ENCODE measurements around the gene HOXC4.

HOXC4 gene

DNA sequence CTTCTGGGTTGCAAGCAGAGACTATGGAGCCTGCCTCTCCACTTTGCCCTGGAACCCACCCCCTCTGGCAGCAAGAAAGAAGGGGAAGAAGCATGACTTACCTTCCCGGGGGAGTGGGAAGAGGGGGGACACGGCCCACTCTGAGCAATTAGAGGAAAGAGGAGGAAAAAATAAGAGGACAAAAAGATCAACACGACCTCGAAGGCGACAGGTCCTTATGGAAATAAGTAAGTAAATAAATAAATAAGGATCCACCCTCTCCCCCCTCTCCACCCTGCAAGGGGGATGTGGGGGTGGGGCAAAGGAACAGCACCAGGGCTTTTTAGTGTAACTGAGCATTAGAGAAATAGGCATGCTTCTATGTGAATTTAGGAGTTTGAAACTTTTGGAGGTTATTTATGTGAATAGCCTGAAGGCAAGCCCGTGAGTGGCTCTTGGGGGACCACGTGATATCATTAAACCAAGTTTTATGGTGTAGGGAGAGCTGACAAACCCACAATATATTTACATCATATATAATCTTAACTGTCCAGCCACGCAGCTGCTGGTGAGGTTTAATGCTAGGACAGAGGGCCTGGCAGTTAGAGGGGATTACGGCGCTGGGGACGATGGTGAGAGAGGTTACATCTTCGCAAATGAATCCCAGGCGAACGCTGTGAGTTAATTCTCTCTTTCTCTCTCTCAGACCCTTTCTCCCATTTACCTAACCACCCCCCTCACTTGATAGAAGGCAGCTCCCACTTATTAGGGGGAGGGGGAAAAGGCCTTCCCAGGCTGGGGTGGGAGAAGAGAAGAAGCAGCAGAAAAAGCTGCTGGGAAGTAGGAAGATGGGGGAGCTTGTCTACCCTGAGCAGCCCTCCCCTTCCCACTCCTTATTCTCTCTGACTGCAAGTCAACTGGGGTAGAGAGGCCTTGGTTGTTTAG is 16.0 kb upstream of the HOXC4 start (continued):
- TF ChIP-seq GLIS2 (tag by site-specific recombination; IDR thresholded peaks at IDR 0.05) (peak; percentile 56), ZNF214 (tag by site-specific recombination; IDR thresholded peaks at IDR 0.05; ENCODE audit: borderline replicate concordance) (no peak), KLF16 (tag by site-specific recombination; IDR thresholded peaks at IDR 0.05) (0 out of 2 replicates have a peak, but pooled peaks have one; percentile 49), HOXD13 (CRISPR knock-in tag; IDR thresholded peaks at IDR 0.05; ENCODE audit: borderline replicate concordance) (0 out of 2 replicates have a peak, but pooled peaks have one; percentile 40), SCRT1 (tag by site-specific recombination; IDR thresholded peaks at IDR 0.05; ENCODE audit: borderline replicate concordance) (0 out of 2 replicates have a peak, but pooled peaks have one; percentile 55), ZNF48 (tag by site-specific recombination; IDR thresholded peaks at IDR 0.05) (no peak), REPIN1 (tag by site-specific recombination; IDR thresholded peaks at IDR 0.05; ENCODE audit: low read depth) (no peak), ZNF610 (tag by site-specific recombination; IDR thresholded peaks at IDR 0.05; ENCODE audit: borderline replicate concordance) (peak; percentile 19; the same call in 1 of the 2 replicates), KLF8 (tag by site-specific recombination; IDR thresholded peaks at IDR 0.05) (peak; percentile 27; the same call in 1 of the 2 replicates), ZBTB21 (tag by site-specific recombination; IDR thresholded peaks at IDR 0.05) (peak; percentile 44; the same call in 1 of the 2 replicates), YY1 (tag by site-specific recombination; IDR thresholded peaks at IDR 0.05) (0 out of 2 replicates have a peak, but pooled peaks have one; percentile 35), ZFHX2 (tag by site-specific recombination; conservative IDR thresholded peaks at IDR 0.05) (peak; percentile 86), GFI1B (tag by site-specific recombination; IDR thresholded peaks at IDR 0.05) (peak; percentile 55; the same call in 1 of the 2 replicates), MEIS1 (CRISPR knock-in tag; IDR thresholded peaks at IDR 0.05; ENCODE audit: borderline replicate concordance) (no peak), OSR2 (tag by site-specific recombination; IDR thresholded peaks at IDR 0.05) (peak; percentile 82), OVOL3 (tag by site-specific recombination; IDR thresholded peaks at IDR 0.05) (peak; percentile 93), ZNF596 (tag by site-specific recombination; IDR thresholded peaks at IDR 0.05) (peak; percentile 73), ZNF302 (tag by site-specific recombination; IDR thresholded peaks at IDR 0.05; ENCODE audit: low read depth) (no peak), ZNF654 (tag by site-specific recombination; IDR thresholded peaks at IDR 0.05; ENCODE audit: low read depth) (0 out of 2 replicates have a peak, but pooled peaks have one; percentile 3), ZNF274 (IDR thresholded peaks at IDR 0.05; ENCODE audit: low read length) (no peak), ZNF274 (tag by site-specific recombination; IDR thresholded peaks at IDR 0.05; ENCODE audit: borderline replicate concordance) (no peak), ZSCAN23 (tag by site-specific recombination; IDR thresholded peaks at IDR 0.05) (0 out of 2 replicates have a peak, but pooled peaks have one; percentile 40), ZXDB (tag by site-specific recombination; IDR thresholded peaks at IDR 0.05) (peak; percentile 94), ZNF366 (tag by site-specific recombination; conservative IDR thresholded peaks at IDR 0.05) (peak; percentile 94)
- TF ChIP-seq, protein P1, sequence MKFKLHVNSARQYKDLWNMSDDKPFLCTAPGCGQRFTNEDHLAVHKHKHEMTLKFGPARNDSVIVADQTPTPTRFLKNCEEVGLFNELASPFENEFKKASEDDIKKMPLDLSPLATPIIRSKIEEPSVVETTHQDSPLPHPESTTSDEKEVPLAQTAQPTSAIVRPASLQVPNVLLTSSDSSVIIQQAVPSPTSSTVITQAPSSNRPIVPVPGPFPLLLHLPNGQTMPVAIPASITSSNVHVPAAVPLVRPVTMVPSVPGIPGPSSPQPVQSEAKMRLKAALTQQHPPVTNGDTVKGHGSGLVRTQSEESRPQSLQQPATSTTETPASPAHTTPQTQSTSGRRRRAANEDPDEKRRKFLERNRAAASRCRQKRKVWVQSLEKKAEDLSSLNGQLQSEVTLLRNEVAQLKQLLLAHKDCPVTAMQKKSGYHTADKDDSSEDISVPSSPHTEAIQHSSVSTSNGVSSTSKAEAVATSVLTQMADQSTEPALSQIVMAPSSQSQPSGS (tag by site-specific recombination; IDR thresholded peaks at IDR 0.05; ENCODE audit: low read depth) = peak; percentile 91
- TF ChIP-seq, protein P2, sequence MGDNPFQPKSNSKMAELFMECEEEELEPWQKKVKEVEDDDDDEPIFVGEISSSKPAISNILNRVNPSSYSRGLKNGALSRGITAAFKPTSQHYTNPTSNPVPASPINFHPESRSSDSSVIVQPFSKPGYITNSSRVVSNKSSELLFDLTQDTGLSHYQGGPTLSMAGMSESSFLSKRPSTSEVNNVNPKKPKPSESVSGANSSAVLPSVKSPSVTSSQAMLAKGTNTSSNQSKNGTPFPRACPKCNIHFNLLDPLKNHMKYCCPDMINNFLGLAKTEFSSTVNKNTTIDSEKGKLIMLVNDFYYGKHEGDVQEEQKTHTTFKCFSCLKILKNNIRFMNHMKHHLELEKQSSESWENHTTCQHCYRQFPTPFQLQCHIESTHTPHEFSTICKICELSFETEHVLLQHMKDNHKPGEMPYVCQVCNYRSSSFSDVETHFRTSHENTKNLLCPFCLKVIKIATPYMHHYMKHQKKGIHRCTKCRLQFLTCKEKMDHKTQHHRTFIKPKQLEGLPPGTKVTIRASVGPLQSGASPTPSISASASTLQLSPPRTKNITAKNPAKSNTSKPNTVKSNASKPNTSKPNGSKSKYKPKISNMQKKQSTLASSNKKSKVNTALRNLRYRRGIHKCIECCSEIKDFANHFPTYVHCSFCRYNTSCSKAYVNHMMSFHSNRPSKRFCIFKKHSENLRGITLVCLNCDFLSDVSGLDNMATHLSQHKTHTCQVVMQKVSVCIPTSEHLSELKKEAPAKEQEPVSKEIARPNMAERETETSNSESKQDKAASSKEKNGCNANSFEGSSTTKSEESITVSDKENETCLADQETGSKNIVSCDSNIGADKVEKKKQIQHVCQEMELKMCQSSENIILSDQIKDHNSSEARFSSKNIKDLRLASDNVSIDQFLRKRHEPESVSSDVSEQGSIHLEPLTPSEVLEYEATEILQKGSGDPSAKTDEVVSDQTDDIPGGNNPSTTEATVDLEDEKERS (tag by site-specific recombination; IDR thresholded peaks at IDR 0.05) = no peak
- TF ChIP-seq, protein P3, sequence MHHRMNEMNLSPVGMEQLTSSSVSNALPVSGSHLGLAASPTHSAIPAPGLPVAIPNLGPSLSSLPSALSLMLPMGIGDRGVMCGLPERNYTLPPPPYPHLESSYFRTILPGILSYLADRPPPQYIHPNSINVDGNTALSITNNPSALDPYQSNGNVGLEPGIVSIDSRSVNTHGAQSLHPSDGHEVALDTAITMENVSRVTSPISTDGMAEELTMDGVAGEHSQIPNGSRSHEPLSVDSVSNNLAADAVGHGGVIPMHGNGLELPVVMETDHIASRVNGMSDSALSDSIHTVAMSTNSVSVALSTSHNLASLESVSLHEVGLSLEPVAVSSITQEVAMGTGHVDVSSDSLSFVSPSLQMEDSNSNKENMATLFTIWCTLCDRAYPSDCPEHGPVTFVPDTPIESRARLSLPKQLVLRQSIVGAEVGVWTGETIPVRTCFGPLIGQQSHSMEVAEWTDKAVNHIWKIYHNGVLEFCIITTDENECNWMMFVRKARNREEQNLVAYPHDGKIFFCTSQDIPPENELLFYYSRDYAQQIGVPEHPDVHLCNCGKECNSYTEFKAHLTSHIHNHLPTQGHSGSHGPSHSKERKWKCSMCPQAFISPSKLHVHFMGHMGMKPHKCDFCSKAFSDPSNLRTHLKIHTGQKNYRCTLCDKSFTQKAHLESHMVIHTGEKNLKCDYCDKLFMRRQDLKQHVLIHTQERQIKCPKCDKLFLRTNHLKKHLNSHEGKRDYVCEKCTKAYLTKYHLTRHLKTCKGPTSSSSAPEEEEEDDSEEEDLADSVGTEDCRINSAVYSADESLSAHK (tag by site-specific recombination; IDR thresholded peaks at IDR 0.05) = peak; percentile 88
- TF ChIP-seq, protein P4, sequence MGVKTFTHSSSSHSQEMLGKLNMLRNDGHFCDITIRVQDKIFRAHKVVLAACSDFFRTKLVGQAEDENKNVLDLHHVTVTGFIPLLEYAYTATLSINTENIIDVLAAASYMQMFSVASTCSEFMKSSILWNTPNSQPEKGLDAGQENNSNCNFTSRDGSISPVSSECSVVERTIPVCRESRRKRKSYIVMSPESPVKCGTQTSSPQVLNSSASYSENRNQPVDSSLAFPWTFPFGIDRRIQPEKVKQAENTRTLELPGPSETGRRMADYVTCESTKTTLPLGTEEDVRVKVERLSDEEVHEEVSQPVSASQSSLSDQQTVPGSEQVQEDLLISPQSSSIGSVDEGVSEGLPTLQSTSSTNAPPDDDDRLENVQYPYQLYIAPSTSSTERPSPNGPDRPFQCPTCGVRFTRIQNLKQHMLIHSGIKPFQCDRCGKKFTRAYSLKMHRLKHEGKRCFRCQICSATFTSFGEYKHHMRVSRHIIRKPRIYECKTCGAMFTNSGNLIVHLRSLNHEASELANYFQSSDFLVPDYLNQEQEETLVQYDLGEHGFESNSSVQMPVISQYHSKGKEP (tag by site-specific recombination; IDR thresholded peaks at IDR 0.05) = peak; percentile 71; the same call in 1 of the 2 replicates
- TF ChIP-seq, protein P5, sequence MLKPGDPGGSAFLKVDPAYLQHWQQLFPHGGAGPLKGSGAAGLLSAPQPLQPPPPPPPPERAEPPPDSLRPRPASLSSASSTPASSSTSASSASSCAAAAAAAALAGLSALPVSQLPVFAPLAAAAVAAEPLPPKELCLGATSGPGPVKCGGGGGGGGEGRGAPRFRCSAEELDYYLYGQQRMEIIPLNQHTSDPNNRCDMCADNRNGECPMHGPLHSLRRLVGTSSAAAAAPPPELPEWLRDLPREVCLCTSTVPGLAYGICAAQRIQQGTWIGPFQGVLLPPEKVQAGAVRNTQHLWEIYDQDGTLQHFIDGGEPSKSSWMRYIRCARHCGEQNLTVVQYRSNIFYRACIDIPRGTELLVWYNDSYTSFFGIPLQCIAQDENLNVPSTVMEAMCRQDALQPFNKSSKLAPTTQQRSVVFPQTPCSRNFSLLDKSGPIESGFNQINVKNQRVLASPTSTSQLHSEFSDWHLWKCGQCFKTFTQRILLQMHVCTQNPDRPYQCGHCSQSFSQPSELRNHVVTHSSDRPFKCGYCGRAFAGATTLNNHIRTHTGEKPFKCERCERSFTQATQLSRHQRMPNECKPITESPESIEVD (tag by site-specific recombination; IDR thresholded peaks at IDR 0.05) = peak; percentile 100

Measured in HEK293 (cell line).